WI38 (cell line): Measurements from ENCODE around the gene GNAS-AS1.

ENCODE experiments used
- H3K4me3 ChIP-seq: 2 replicates; pipeline ENCODE4 v1.5.1; 2011; ENCODE audit warnings: low read depth, mild to moderate bottlenecking, control low read depth, low read length
- CTCF ChIP-seq: IDR thresholded peaks from 2 replicates; pipeline ENCODE4 v1.5.1; 2012; ENCODE audit warnings: low read depth, mild to moderate bottlenecking, control low read depth, low read length

GNAS-AS1 gene

GRCh38 chr20:58807801-58808200 lies 42.9 kb downstream of the GNAS-AS1 start:
- no peak for TF ChIP-seq CTCF
- H3K4me3 ChIP-seq, result no peak overlapping the region

- no peak overlapping the region for H3K4me3 ChIP-seq
- no peak for TF ChIP-seq CTCF
Measured at GRCh38 chr20:58803533-58803932, 47.2 kb downstream of the GNAS-AS1 start.

GRCh38 chr20:58802061-58802460 lies 48.6 kb downstream of the GNAS-AS1 start:
- no peak for TF ChIP-seq CTCF
- H3K4me3 ChIP-seq, result no peak overlapping the region

GRCh38 chr20:58800134-58800871 lies 50.4 kb downstream of the GNAS-AS1 start:
- no peak for TF ChIP-seq CTCF
- no peak overlapping the region for H3K4me3 ChIP-seq

- no peak for TF ChIP-seq CTCF
Measured at GRCh38 chr20:58797371-58798338, 53.0 kb downstream of the GNAS-AS1 start.

GRCh38 chr20:58795923-58796245 lies 54.8 kb downstream of the GNAS-AS1 start:
- H3K4me3 ChIP-seq, result no peak overlapping the region
- TF ChIP-seq CTCF, result no peak

More at GRCh38 chr20:58797371-58798338, 53.0 kb downstream of the GNAS-AS1 start:
- H3K4me3 ChIP-seq, result no peak overlapping the region

GRCh38 chr20:58795181-58795922 lies 55.4 kb downstream of the GNAS-AS1 start:
- no peak overlapping the region for H3K4me3 ChIP-seq
- no peak for TF ChIP-seq CTCF
